Iris pigment epithelial cell (primary cell): Measurements from ENCODE around the gene TNRC6C.
A peak's percentile ranks its signal among the peaks of the same experiment; 100 is the strongest.

ENCODE experiments used
- DNase-seq: peaks from one replicate; pipeline ENCODE4 v3.0.0-alpha.2; 2011; ENCODE audit warnings: low read depth

Gene TNRC6C

DNA sequence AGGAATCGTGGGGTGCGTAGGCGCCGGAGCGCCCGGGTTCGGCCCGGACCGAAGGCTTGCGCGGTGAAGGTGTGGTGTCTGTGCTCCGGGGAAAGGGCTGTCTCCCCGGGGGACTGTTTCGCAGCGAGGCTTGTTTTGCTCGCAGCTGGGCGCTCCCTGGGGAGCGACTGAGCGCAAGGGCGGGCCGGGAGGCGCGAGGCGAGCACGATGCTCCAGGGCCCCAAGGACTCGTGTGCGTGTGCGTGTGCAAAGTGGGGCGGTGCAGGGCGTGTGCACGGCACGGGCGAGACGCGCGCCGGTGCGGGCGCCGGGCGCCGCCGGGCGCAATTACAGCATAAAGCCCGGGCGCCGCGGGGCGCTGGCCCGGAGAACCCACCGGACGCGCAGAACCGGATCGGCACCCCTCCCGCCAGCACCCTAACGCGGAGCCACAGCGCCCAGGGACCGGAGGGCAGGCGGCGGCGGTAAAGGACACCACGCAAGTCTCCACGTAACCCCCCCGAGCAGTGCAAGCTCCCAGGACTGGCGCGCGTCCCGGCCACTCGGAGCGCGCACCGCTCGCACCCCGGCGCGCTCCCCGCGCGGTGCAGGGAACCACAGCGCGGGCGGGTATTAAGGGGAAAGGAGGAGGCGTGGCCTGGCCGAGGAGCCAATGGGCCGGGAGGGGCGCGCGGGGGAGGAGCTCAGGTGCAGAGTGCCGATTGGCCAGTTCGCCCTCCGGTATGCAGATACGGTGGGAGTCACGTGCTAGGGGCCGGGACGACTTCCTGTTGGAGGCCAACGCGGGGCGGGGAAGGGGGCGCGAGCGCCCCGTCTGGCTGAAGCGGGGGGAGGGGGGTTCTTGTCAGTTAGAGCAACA is at the start of gene TNRC6C:
TNRC6C (plus strand) TSS at position 847 of the 859 bp plus-strand sequence. CDS start 45,504 bp downstream, outside the sequence.
- peak; percentile 99 for DNase-seq

DNA sequence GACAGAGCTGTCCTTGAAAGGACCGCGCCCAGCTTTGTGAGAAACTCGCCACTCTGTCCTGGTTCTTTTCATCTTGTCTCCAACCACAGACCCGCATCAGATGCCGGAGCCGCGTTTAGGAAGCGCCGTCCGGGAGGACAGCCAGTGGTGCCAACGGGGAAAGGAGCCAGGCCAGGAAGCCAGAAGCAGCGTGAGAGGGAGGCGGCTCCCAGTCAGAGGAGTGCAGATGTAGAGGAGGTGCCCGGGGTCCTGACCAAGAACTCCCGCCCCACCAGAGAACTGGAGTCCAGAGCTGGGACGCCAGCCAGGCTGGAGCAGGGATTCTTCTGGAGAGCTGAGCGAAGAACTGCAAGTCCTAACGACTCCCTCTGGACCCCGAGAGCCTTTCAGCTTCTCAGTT is 49.3 kb upstream of the TNRC6C start:
- DNase-seq, result no peak

DNA sequence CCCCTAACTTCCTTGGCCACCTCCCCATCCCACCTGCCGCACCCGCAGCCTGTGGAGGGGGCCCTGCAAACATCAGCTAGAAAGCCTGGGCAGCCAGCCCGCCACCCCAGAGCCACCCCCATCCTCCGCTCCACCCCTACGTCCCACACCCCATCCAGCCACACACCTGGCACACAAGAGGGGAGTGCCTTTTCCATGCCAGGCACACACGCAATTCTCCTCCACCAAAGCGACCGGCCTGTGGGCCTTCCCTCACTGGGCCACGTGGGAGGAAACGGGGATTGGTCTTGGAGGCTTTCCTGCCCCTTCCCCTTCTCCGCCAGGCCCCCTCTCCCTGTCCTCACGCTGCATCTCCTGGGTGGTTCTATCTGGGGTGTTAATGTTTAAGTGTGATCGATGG is 48.7 kb upstream of the TNRC6C start:
- no peak for DNase-seq

GRCh38 chr17:77914385-77915254 is 43.9 kb upstream of the TNRC6C start:
- no peak for DNase-seq

- DNase-seq, result no peak
Observed at GRCh38 chr17:77915594-77916021, 42.9 kb upstream of the TNRC6C start.

GRCh38 chr17:77916264-77916663 is 42.2 kb upstream of the TNRC6C start:
- DNase-seq, result no peak

DNA sequence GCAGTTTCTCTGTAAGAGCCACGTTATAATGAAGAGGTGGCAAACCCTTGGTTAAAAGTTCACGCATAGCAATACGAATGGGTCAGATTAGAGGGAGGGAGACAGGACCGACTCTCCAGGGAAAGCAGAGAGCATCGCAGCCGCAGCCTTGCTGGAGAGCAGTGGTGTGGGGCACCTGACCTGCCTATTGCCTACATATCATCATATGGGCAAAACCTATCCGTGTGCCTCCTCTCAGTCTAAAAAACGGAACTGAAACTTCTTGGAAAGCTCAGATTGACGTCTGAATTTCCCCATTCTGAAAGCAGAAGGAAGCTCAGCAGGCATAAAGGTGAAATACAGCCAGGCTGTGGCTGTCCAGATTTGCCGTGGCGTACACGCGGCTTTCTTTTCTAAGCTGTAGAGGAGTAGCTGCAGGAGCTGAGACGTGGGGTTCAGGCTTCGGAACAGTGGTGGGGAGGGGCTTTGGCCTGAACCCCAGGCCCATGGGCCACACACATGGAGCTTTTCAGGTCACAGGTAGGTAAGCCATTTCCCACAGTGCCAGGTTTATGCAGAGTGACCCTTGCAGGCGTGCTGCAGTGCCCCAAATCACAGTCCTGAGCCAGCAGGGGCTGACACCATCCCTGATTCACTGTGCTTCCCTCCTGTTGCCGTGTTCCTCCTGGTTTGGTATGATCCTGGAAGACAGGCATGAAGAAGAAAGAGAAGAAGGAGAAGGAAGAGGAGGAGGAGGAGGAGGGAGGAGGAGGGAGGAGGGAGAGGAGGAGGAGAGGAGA is 41.6 kb upstream of the TNRC6C start:
- DNase-seq, result no peak

DNA sequence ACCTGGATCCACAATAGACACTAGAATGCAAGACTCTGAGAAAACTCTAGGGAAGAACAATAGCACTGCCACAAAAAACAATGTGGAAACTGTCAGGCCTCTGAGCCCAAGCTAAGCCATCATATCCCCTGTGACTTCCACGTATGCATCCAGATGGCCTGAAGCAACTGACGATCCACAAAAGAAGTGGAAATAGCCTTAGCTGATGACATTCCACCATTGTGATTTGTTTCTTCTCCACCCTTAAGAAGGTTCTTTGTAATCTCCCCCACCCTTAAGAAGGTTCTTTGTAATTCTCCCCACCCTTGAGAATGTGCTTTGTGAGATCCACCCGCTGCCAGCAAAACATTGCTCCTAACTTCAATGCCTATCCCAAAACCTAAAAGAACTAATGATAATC is 39.2 kb upstream of the TNRC6C start:
- no peak for DNase-seq

DNA sequence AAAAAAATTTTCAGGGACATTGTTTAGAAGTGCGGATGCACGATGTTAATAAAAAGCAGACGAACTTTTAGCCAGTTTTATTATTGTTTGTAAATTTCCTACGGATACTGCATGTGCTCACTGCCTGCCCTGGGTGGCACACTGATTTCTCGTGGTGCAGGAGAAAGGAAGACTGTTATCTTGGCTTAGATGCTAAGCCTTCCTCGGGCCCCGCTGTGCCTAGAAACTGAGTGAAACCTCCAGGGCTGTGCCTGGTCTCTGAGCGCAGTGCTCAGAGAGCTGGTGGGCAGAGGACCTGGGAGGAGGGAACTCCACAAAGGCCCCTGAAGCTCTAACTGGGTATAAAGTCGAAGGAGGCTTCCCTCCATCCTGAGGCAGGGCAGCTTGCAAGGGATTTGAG is 35.4 kb upstream of the TNRC6C start:
- no peak for DNase-seq

DNA sequence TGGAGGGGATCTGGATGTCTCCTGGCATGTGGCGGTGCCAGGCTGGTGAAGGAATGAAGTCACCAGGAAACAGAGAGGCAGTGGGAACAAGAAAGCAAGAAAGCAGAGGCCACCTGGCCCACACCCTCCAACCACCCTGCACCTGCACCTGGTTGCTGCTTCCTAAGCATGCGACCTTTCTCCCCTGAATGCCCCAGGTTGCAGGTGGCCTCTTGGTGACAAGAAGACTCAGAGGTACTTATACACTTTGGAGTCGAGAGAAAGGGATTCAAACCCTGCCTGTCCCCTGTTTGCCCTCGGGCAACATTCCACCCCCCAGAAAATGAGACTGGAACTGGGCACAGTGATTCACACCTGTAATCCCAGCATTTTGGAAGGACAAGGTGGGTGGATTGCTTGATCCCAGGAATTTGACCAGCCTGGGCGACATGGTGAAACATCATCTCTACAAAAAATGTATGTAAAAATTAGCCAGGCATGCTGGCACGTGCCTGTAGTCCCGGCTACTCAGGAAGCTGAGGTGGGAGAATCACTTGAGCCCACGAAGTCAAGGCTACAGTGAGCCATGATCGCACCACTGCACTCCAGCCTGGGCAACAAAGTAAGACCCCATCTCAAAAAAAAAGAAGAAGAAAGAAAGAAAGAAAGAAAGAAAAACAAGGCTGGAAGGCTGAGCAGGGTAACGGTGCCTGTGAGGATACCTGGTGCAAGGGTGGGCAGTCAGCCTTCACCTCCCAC is 34.6 kb upstream of the TNRC6C start:
- no peak for DNase-seq

DNA sequence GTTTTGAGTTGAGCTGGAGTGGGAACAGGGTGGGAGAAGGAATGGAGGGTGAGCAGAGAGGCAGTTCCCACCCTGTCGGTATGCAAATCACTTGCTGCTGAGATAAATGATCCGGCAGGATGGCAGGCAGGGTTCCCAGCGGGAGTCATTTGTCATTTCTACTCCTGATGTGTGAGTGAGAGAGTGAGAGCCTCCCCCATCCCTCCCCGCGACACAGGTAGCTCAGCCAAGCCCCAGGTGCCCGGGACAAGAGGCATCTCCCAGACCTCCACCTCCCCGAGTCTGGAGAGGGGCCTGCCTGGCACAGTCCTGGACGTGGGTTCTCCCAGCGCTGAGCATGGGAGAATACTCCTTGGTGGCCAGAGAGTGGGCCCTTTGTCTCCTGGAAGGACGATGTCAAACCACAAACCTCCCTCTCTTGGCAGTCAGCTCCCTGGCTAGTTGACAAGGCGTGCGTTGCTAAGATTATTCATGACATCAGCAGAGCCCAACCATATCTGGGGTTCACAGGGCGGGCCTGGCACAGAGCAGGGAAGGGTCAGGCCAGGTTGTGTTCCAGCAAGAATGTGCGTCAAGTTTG is 33.7 kb upstream of the TNRC6C start:
- peak; percentile 27 for DNase-seq

DNA sequence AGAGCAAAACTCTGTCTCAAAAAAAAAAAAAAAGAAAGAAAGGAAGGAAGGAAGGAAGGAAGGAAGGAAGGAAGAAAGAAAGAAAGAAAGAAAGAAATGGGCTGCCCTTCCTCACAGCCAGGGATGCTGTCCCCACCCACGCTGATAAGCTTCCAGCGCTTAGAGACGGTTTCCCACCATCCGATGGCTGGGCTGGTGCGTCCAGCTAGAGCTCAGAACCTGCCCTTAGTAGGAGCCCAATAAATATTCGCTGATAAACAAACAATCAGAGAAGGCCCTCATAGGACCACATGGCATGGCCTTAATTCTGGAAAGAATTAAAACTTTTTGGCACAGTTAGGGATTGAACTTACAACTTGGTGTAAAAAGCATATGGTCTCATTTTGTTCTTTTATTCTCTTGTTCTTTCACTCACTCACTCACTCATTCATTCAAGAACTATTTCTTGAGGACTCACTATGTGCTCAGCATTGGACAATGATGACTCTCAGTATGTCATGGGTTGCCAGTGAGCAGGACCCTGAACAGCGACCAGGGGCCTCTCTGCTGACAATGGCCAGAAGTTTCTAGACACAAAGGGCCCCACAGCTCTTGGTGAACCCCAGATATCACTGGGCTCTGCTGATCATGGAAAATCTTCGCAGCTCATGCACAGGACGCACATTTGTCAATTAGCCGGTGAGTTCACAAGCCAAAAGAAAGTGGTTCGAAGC is 32.5 kb upstream of the TNRC6C start:
- no peak for DNase-seq

DNA sequence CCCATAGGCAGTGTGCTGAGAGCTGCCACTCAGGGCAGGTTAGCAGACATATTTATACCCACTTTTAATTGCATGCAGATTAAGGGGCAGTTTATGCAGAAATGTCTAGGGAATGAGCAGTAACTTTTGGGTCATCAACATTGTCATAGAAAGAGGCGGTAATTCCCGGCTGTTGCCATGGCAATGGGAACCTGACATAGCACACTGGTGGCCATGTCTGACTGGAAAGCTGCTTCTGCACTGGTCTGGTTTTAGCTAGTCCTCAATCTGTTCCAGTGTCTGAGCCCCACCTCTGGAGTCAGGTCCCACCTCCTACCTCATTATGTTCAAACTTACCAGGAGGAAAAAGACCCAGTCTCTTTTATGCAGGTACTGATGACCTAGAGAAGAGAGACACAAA is 31.5 kb upstream of the TNRC6C start:
- no peak for DNase-seq

GRCh38 chr17:77927777-77928518 is 30.6 kb upstream of the TNRC6C start:
- DNase-seq, result no peak

- DNase-seq, result no peak
Observed at GRCh38 chr17:77928519-77929179, 29.9 kb upstream of the TNRC6C start.

- DNase-seq, result no peak
Observed at GRCh38 chr17:77929180-77929564, 29.3 kb upstream of the TNRC6C start.

GRCh38 chr17:77929871-77930436 is 28.5 kb upstream of the TNRC6C start:
- DNase-seq, result no peak

- no peak for DNase-seq
Observed at GRCh38 chr17:77930780-77931768, 27.4 kb upstream of the TNRC6C start.
